ENCODE data around the gene USP2. TPM values are rescaled to one million over a fixed set of nuclear protein-coding genes. Genes with fewer than 3 reads are reported as not detected.

USP2 gene
- total RNA-seq, 1 experiment from 2014 or later = 14.4 TPM

DNA sequence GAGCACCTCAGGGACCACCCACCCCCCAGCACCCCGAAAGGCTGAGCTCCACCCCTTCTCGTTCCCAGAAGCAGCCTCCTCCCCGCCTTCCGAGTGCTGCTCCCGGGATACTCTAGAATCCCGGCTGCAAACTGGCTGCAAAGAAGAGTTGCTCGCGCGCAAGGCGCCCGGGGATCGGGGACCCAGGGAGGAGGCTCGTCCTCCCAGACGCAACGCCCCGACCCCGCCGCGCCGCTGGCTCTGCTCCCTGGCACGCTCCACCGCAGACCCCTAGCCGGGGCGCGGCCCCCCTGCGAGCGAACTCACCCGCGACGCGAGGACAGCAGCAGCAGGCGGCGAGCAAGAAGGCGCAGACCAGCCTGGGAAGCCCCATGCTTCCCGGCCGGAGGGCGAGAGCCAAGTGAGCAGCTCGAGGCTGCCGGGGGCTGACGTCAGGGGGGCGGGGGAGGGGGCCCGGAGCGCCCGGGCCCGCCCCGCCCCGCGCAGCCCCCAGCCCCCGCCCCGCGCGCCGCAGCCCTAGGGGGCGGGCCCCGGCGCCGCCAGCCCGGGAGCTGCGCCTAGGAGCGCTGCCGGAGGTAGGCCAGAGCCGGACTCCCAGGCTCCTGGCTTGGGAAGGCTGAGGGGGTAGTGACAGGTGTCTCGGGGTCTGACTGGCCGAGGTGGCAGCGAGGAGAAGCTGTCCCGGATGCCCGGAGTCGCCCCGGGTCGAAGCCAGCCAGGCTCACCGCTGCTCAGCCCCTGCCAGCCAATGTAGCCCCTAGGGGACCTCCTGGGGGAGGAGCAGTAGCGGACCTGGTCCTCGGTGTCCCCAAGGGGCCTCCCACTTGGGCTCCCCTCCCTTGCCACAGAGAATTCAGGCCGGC is 64.5 kb downstream of the USP2 start, which contains the start of gene MCAM:
Gene MCAM, minus strand, starts transcription at position 402 of the 863 bp plus-strand sequence. Its CDS starts 29 bp downstream, at position 373.
- Histone ChIP-seq H3K4me1 (peaks cover 34% of the 10 kb centered on the region), H3K4me3 (ENCODE audit: low read depth, low read length) (peak within 1 kb of the TSS; percentile 58), H3K27me3 (replicated peaks; ENCODE audit: control insufficient read depth, insufficient read depth, low read length) (peaks cover 7% of the 10 kb centered on the region), H3K9me3 (no peaks in the 10 kb centered on the region), H3K36me3 (ENCODE audit: control insufficient read depth, insufficient read depth, low read length) (no peaks in the 10 kb centered on the region)
- BruUV-seq (replicated peaks) = no TSS peak
- POLR2A ChIA-PET = interaction anchor here (0.5 to 1.0 kb wide), 4 partner anchors 21 to 210 kb away, joined by 3 to 5 read pairs (median 4); partner anchors contain the start of genes C2CD2L and CBL
- intact Hi-C loops (cut with micrococcal nuclease; ENCODE audit: unreplicated experiment) = loop anchor here (10.0 kb wide), 1 partner anchor 112 kb away; the partner anchor contains the start of gene CBL
- Mint-ChIP-seq H3K36me3 (ENCODE audit: insufficient read depth, unreplicated experiment) (peaks cover 5% of the 10 kb centered on the region), H3K4me1 (ENCODE audit: low read depth, unreplicated experiment) (no peaks in the 10 kb centered on the region), H3K4me3 (ENCODE audit: unreplicated experiment) (peak within 1 kb of the TSS; percentile 76), H3K27me3 (ENCODE audit: insufficient read depth, unreplicated experiment) (peaks cover 5% of the 10 kb centered on the region), H3K9me3 (ENCODE audit: unreplicated experiment) (no peaks in the 10 kb centered on the region), H3K27ac (ENCODE audit: unreplicated experiment) (no peak within 1 kb of the TSS)
- peak; percentile 45 to 55 for DNase-seq
- TF ChIP-seq, protein P1, sequence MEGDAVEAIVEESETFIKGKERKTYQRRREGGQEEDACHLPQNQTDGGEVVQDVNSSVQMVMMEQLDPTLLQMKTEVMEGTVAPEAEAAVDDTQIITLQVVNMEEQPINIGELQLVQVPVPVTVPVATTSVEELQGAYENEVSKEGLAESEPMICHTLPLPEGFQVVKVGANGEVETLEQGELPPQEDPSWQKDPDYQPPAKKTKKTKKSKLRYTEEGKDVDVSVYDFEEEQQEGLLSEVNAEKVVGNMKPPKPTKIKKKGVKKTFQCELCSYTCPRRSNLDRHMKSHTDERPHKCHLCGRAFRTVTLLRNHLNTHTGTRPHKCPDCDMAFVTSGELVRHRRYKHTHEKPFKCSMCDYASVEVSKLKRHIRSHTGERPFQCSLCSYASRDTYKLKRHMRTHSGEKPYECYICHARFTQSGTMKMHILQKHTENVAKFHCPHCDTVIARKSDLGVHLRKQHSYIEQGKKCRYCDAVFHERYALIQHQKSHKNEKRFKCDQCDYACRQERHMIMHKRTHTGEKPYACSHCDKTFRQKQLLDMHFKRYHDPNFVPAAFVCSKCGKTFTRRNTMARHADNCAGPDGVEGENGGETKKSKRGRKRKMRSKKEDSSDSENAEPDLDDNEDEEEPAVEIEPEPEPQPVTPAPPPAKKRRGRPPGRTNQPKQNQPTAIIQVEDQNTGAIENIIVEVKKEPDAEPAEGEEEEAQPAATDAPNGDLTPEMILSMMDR (IDR thresholded peaks at IDR 0.05; ENCODE audit: insufficient read depth in 1 of 2, low read depth in 1 of 2, low read length in 1 of 2, severe bottlenecking in 1 of 2, unreplicated experiment in 1 of 2) = no peak
- CTCF ChIA-PET = interaction anchor here (0.8 to 2.1 kb wide), 3 partner anchors 21 to 158 kb away, joined by 3 to 9 read pairs (median 4); no protein-coding TSS in a partner anchor

DNA sequence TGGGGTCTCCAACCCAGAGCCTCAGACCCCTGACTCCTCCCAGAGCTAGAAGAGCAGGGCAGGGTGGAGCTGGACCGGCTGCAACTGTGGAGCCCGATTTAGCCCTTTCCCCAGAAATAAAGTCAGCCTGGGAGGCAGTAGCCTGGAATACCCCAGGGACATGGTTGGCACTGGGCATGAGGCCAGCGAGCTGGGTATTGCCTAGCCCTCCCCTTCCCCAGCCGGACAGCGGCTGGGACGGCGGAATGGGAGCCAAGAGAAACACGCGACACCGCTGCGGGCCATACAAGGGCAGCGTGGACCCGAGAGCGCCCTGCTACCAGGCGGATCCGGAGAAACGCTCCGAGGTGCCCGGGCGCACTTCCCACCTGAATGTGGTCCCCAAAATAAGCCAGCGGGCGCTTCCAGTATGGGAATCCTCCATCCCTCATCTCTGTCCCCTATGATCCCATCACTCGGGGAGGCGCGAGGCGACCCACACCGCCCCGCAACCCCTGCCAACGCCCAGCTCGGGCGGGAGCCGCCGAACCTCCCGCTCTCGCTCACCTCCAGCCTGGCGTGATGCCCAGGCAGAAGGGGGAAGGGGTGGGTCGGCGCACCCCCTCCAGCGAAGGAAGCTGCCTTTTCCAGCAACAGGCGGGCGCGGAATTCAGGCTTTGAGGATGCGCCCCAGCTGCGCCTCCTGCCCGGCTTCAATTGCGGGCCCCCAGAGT is 65.3 kb downstream of the USP2 start:
- peaks cover 5% of the 10 kb centered on the region for H3K36me3 Mint-ChIP-seq (ENCODE audit: insufficient read depth, unreplicated experiment)
- DNase-seq = peak in 1 of 2 experiments; percentile 34
- TSS peak; percentile 71 for BruUV-seq (replicated peaks)
- no peaks in the 10 kb centered on the region for H3K9me3 Mint-ChIP-seq (ENCODE audit: unreplicated experiment)
- H3K27me3 Mint-ChIP-seq (ENCODE audit: insufficient read depth, unreplicated experiment) = peaks cover 5% of the 10 kb centered on the region
- Histone ChIP-seq H3K36me3 (ENCODE audit: control insufficient read depth, insufficient read depth, low read length) (no peaks in the 10 kb centered on the region), H3K27me3 (replicated peaks; ENCODE audit: control insufficient read depth, insufficient read depth, low read length) (peaks cover 7% of the 10 kb centered on the region), H3K4me1 (peaks cover 29% of the 10 kb centered on the region), H3K4me3 (ENCODE audit: low read depth, low read length) (peak overlapping the region; percentile 58), H3K9me3 (no peaks in the 10 kb centered on the region)
- POLR2A ChIA-PET = interaction anchor here (0.8 kb wide), 1 partner anchor 45 kb away, joined by 5 read pairs; no protein-coding TSS in a partner anchor
- no peaks in the 10 kb centered on the region for H3K4me1 Mint-ChIP-seq (ENCODE audit: low read depth, unreplicated experiment)
- intact Hi-C loops (cut with micrococcal nuclease; ENCODE audit: unreplicated experiment) = loop anchor here (10.0 kb wide), 1 partner anchor 111 kb away; the partner anchor contains the start of gene CBL
- TF ChIP-seq, protein P1 (IDR thresholded peaks at IDR 0.05; ENCODE audit: insufficient read depth in 1 of 2, low read depth in 1 of 2, low read length in 1 of 2, severe bottlenecking in 1 of 2, unreplicated experiment in 1 of 2) = no peak
- H3K4me3 Mint-ChIP-seq (ENCODE audit: unreplicated experiment) = peak overlapping the region; percentile 76
- no peak overlapping the region for H3K27ac Mint-ChIP-seq (ENCODE audit: unreplicated experiment)
- CTCF ChIA-PET = interaction anchor here (0.7 to 1.8 kb wide), 3 partner anchors 9 to 65 kb away, joined by 4 to 10 read pairs (median 4); partner anchors contain the start of gene USP2
